Prostate gland (tissue), 2 donors: ENCODE measurements around the gene SH3BGRL3.

Experiments
- POLR2A ChIP-seq: fragments of 450-650 bp; IDR thresholded peaks from one replicate; pipeline ENCODE4 v1.6.1; 2016; ENCODE audit warnings: antibody characterized with exemption, mild to moderate bottlenecking
- POLR2AphosphoS5 ChIP-seq: sonication (generic); formaldehyde crosslinking; IDR thresholded peaks from one replicate; pipeline ENCODE4 v1.6.1; 2017; ENCODE audit warnings: antibody characterized with exemption
- TF ChIP-seq, protein P1 (sequence below), 4 experiments: fragments of 200-600 bp in 2 of 4; fragments of 450-650 bp in 2 of 4; sonication (generic) in 2 of 4; IDR thresholded peaks; 1 replicate in 3 of 4; 2 replicates in 1 of 4; pipeline ENCODE4 v1.5.1; 2016 to 2019; ENCODE audit warnings: antibody characterized with exemption in 4 of 4, mild to moderate bottlenecking in 2 of 4, moderate library complexity in 2 of 4

DNA sequence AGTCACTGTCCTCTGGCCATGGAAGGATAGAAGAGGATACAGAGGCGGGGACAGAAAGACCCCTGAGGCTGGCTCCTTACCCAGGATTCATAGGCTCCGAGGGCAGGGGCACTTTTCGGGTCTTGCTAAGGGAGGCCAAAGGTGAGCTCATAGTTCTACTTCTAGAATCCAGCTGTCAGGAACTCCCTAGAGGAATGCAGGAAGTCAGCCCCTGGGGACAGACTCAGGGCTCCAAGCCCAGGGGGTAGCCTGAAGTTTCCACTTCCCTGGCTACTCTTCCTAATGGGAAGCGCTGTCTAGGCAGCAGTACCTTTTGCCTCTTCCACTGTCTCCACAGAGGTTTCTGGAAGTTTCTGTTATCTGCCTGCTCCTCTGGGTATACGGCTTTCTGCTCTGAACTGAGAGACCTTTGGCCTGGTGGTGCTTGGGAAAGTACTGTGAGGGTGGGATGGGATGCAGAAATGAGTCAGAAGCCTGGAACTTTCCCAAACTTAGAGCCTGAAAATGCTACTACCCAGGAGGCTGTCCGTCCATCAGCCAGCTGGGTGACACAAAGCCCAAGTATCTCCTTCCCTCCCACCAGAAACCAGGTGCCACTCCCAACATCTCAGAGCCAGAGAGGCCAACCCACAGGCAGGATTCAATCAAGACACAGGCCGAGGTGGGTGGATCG is 23.0 kb downstream of the SH3BGRL3 start:
- no peak for TF ChIP-seq POLR2A
- TF ChIP-seq, protein P1, sequence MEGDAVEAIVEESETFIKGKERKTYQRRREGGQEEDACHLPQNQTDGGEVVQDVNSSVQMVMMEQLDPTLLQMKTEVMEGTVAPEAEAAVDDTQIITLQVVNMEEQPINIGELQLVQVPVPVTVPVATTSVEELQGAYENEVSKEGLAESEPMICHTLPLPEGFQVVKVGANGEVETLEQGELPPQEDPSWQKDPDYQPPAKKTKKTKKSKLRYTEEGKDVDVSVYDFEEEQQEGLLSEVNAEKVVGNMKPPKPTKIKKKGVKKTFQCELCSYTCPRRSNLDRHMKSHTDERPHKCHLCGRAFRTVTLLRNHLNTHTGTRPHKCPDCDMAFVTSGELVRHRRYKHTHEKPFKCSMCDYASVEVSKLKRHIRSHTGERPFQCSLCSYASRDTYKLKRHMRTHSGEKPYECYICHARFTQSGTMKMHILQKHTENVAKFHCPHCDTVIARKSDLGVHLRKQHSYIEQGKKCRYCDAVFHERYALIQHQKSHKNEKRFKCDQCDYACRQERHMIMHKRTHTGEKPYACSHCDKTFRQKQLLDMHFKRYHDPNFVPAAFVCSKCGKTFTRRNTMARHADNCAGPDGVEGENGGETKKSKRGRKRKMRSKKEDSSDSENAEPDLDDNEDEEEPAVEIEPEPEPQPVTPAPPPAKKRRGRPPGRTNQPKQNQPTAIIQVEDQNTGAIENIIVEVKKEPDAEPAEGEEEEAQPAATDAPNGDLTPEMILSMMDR (IDR thresholded peaks at IDR 0.05): no peak
- TF ChIP-seq POLR2AphosphoS5: no peak
